ENCODE data around the gene RIMS3.

DNA sequence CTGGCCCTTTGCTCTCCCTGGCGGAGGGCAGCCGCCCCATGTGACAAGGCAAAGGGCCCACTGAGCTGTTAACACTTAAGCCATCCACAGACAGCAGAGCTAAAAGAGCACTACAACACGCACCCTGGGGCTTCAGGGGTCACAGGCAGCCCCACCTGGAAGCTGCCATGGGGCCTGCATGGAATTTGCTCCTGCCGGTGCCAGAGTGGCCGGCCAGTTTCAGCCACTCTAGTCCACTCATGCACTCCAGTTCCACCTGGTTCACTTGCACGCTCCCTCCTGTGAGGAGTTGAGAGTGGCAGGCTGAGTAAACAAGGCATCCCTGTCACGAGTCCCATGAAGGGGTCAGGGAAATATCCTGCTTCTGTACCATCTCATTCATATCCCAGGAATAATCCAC is 55.3 kb downstream of the RIMS3 start:
- TF ChIP-seq CTCF (IDR thresholded peaks at IDR 0.05) (no peak), EP300 (IDR thresholded peaks at IDR 0.05) (no peak)
